K562 (cell line): ENCODE results near the gene C19orf12. TPM values are rescaled to one million over a fixed set of nuclear protein-coding genes. Genes with fewer than 3 reads are reported as not detected.

Source experiments
- BRD4 ChIP-seq: fragments of 200-600 bp; sonication (generic); IDR thresholded peaks from 2 replicates; pipeline ENCODE4 v1.6.1; 2017; ENCODE audit warnings: inconsistent platforms
- CBX3 ChIP-seq, 2 experiments: IDR thresholded peaks; 1 replicate in 1 of 2; 2 replicates in 1 of 2; pipeline ENCODE4 v1.6.1; 2012; ENCODE audit warnings: inconsistent platforms in 2 of 2, low read length in 2 of 2, borderline replicate concordance in 1 of 2, control low read depth in 1 of 2
- CEBPG ChIP-seq, 3 experiments: fragments of 200-800 bp in 1 of 3; sonication (Bioruptor generic) in 1 of 3; sonication (generic) in 1 of 3; formaldehyde crosslinking in 1 of 3; IDR thresholded peaks in 2 of 3; conservative IDR thresholded peaks in 1 of 3; 2 replicates each; pipeline versions ENCODE4 v1.6.1 to v1.8.0; 2016 to 2022; ENCODE audit warnings: missing compliant biosample characterization in 2 of 3, missing genetic modification characterization in 2 of 3, mild to moderate bottlenecking in 1 of 3, missing genetic modification reagents in 1 of 3
- ELF4 ChIP-seq: fragments of 450-650 bp; formaldehyde crosslinking; IDR thresholded peaks from 2 replicates; pipeline ENCODE4 v1.4.0; 2022; ENCODE audit warnings: missing genetic modification characterization
- EP300 ChIP-seq: IDR thresholded peaks from 2 replicates; pipeline ENCODE4 v1.6.1; 2012; ENCODE audit warnings: low read length, improper control_type of control experiment
- EWSR1 ChIP-seq: fragments of 450-650 bp; IDR thresholded peaks from 2 replicates; pipeline ENCODE4 v1.6.1; 2018; ENCODE audit warnings: borderline replicate concordance, mild to moderate bottlenecking, low read depth, moderate library complexity; ENCODE audit not compliant: partially characterized antibody
- HLTF ChIP-seq: fragments of 450-650 bp; IDR thresholded peaks from 2 replicates; pipeline ENCODE4 v1.6.1; 2016
- JUND ChIP-seq, 2 experiments: IDR thresholded peaks; 2 replicates in 1 of 2; 3 replicates in 1 of 2; pipeline ENCODE4 v1.6.1; 2011; ENCODE audit warnings: borderline replicate concordance in 2 of 2, low read depth in 2 of 2, low read length in 2 of 2, improper control_type of control experiment in 1 of 2, missing biosample characterization in 1 of 2, missing genetic modification characterization in 1 of 2, missing genetic modification reagents in 1 of 2
- LARP7 ChIP-seq: fragments of 450-650 bp; IDR thresholded peaks from 2 replicates; pipeline ENCODE4 v1.6.1; 2016
- TAL1 ChIP-seq: fragments of 450-650 bp; IDR thresholded peaks from 2 replicates; pipeline ENCODE4 v1.6.1; 2016; ENCODE audit warnings: mild to moderate bottlenecking
- ZBTB1 ChIP-seq: sonication (generic); formaldehyde crosslinking; IDR thresholded peaks from 2 replicates; pipeline ENCODE4 v1.8.1; 2023; ENCODE audit warnings: missing genetic modification reagents, low read depth, mild to moderate bottlenecking, borderline replicate concordance
- ZNF175 ChIP-seq: fragments of 200-800 bp; sonication (Bioruptor generic); IDR thresholded peaks from 2 replicates; pipeline ENCODE4 v1.6.1; 2016; ENCODE audit warnings: low read depth, mild to moderate bottlenecking, missing genetic modification characterization, missing compliant biosample characterization
- ZNF282 ChIP-seq: sonication (generic); formaldehyde crosslinking; IDR thresholded peaks from 2 replicates; pipeline ENCODE4 v1.8.1; 2023; ENCODE audit warnings: missing genetic modification reagents
- ZNF655 ChIP-seq: fragments of 250-450 bp; sonication (Bioruptor Pico); IDR thresholded peaks from 2 replicates; pipeline ENCODE4 v1.5.0; 2021
- polyA plus RNA-seq, 8 experiments: library from polyadenylated mRNA; depleted of rRNA in 4 of 8; stranded (reverse) in 5 of 8; unstranded in 3 of 8; fragments of >200 nt; fragmentation: Nextera tagmentation in 2 of 8; fragmentation: Illumina TruSeq in 1 of 8; extraction: Ambion mirVana in 2 of 8; extraction: Trizol in 1 of 8; gene quantifications; 2 replicates each; pipeline versions ENCODE4 v1.2.1 to v1.2.3, GENCODE V29; 2011 to 2014; ENCODE audit warnings: inconsistent platforms in 1 of 8, missing spikeins in 1 of 8
- total RNA-seq, 7 experiments: library from RNA; depleted of rRNA in 6 of 7; stranded (reverse); fragments of >200 nt in 6 of 7; fragmentation: Illumina TruSeq in 2 of 7; extraction: Trizol in 2 of 7; gene quantifications; 2 replicates each; pipeline versions ENCODE4 v1.2.1 to v1.2.3, GENCODE V29; 2011 to 2021; ENCODE audit warnings: low replicate concordance in 1 of 7
- TF ChIP-seq, protein P1 (sequence below): fragments of 450-650 bp; IDR thresholded peaks from 2 replicates; pipeline ENCODE4 v1.6.1; 2016; ENCODE audit warnings: mild to moderate bottlenecking
- TF ChIP-seq, protein P2 (sequence below): fragments of 250-450 bp; sonication (Bioruptor Pico); IDR thresholded peaks from 2 replicates; pipeline ENCODE4 v1.8.0; 2021; ENCODE audit warnings: mild to moderate bottlenecking, moderate library complexity
- TF ChIP-seq, protein P3 (sequence below): fragments of 450-650 bp; conservative IDR thresholded peaks from 2 replicates; pipeline ENCODE4 v1.6.1; 2016; ENCODE audit warnings: missing genetic modification characterization, low read depth, mild to moderate bottlenecking, control low read depth, missing compliant biosample characterization

The C19orf12 gene
- total and polyA plus RNA-seq, 9 of the 15 experiments (the other 6 are each of a cell fraction or from before 2014, with no cell fraction given): 1.9 to 14.5 (median 10.2) TPM

DNA sequence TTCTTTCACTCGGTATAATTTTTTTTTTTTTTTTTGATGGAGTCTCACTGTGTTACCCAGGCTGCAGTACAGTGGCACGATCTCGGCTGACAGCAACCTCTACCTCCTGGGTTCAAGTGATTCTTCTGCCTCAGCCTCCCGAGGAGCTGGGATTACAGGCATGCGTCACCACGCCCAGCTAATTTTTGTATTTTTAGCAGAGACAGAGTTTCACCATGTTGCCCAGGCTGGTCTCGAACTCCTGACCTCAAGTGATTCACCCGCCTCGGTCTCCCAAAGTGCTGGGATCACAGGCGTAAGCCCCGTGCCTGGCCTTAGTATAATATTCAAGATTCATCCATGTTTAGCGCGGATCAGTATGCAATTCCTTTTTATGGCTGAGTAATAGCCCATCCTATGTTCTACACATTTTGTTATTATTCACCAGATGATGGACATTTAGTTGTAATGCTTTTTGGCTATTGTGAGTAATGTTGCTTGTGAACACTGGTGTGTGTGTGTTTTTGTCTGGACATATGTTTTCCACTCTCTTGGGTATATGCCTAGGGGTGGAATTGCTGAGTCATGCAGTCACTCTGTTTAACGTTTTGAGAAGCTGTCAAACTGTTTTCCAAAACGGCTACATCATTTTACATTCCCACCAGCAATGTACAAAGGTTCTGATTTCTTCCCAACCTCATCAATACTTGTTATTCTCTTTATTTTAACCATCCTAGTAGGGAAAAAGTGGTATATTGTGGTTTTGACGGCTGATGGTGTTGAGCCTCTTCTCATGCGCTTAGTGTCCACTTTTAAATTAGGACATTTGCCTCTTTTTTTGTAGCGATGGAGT is 26.9 kb downstream of the C19orf12 start (continued):
- TF ChIP-seq ZNF282 (CRISPR knock-in tag): no peak
- no peak for TF ChIP-seq ZBTB1 (CRISPR knock-in tag)
- 0 out of 2 replicates have a peak, but pooled peaks have one; percentile 37 for TF ChIP-seq LARP7
- no peak for TF ChIP-seq ZNF655 (CRISPR knock-in tag)
- peak; percentile 78 for TF ChIP-seq JUND (IDR thresholded peaks at IDR 0.05; ENCODE audit: borderline replicate concordance, low read depth, low read length)
- TF ChIP-seq JUND (tag; IDR thresholded peaks at IDR 0.05; ENCODE audit: borderline replicate concordance, low read depth, low read length): peak; percentile 87; the same call in 2 of the 3 replicates
- peak; percentile 32; the same call in 1 of the 2 replicates for TF ChIP-seq ZNF175 (CRISPR knock-in tag)
- no peak for TF ChIP-seq ELF4 (CRISPR knock-in tag)
- no peak; the same call in 1 of the 2 replicates for TF ChIP-seq TAL1
- no peak; the same call in 1 of the 2 replicates for TF ChIP-seq CEBPG (CRISPR knock-in tag; IDR thresholded peaks at IDR 0.05)
- peak in 1 of 2 experiments; percentile 14; a peak in 1 of 4 replicates for TF ChIP-seq CEBPG (tag; conservative IDR thresholded peaks at IDR 0.05 in 1 of 2, IDR thresholded peaks at IDR 0.05 in 1 of 2)
- TF ChIP-seq, protein P1, sequence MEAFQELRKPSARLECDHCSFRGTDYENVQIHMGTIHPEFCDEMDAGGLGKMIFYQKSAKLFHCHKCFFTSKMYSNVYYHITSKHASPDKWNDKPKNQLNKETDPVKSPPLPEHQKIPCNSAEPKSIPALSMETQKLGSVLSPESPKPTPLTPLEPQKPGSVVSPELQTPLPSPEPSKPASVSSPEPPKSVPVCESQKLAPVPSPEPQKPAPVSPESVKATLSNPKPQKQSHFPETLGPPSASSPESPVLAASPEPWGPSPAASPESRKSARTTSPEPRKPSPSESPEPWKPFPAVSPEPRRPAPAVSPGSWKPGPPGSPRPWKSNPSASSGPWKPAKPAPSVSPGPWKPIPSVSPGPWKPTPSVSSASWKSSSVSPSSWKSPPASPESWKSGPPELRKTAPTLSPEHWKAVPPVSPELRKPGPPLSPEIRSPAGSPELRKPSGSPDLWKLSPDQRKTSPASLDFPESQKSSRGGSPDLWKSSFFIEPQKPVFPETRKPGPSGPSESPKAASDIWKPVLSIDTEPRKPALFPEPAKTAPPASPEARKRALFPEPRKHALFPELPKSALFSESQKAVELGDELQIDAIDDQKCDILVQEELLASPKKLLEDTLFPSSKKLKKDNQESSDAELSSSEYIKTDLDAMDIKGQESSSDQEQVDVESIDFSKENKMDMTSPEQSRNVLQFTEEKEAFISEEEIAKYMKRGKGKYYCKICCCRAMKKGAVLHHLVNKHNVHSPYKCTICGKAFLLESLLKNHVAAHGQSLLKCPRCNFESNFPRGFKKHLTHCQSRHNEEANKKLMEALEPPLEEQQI: no peak
- TF ChIP-seq, protein P2, sequence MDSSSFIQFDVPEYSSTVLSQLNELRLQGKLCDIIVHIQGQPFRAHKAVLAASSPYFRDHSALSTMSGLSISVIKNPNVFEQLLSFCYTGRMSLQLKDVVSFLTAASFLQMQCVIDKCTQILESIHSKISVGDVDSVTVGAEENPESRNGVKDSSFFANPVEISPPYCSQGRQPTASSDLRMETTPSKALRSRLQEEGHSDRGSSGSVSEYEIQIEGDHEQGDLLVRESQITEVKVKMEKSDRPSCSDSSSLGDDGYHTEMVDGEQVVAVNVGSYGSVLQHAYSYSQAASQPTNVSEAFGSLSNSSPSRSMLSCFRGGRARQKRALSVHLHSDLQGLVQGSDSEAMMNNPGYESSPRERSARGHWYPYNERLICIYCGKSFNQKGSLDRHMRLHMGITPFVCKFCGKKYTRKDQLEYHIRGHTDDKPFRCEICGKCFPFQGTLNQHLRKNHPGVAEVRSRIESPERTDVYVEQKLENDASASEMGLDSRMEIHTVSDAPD: no peak
- TF ChIP-seq, protein P3, sequence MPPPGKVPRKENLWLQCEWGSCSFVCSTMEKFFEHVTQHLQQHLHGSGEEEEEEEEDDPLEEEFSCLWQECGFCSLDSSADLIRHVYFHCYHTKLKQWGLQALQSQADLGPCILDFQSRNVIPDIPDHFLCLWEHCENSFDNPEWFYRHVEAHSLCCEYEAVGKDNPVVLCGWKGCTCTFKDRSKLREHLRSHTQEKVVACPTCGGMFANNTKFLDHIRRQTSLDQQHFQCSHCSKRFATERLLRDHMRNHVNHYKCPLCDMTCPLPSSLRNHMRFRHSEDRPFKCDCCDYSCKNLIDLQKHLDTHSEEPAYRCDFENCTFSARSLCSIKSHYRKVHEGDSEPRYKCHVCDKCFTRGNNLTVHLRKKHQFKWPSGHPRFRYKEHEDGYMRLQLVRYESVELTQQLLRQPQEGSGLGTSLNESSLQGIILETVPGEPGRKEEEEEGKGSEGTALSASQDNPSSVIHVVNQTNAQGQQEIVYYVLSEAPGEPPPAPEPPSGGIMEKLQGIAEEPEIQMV: 0 out of 2 replicates have a peak, but pooled peaks have one; percentile 4
- no peak for TF ChIP-seq EWSR1
- peak; percentile 81 for TF ChIP-seq EP300
- TF ChIP-seq BRD4: peak; percentile 32; the same call in 1 of the 2 replicates
- TF ChIP-seq HLTF: 0 out of 2 replicates have a peak, but pooled peaks have one; percentile 32
- TF ChIP-seq CBX3 (IDR thresholded peaks at IDR 0.05; ENCODE audit: borderline replicate concordance in 1 of 2, low read length in 2 of 2): no peak
